ENCODE data around the gene DPRX.

Gene DPRX

DNA sequence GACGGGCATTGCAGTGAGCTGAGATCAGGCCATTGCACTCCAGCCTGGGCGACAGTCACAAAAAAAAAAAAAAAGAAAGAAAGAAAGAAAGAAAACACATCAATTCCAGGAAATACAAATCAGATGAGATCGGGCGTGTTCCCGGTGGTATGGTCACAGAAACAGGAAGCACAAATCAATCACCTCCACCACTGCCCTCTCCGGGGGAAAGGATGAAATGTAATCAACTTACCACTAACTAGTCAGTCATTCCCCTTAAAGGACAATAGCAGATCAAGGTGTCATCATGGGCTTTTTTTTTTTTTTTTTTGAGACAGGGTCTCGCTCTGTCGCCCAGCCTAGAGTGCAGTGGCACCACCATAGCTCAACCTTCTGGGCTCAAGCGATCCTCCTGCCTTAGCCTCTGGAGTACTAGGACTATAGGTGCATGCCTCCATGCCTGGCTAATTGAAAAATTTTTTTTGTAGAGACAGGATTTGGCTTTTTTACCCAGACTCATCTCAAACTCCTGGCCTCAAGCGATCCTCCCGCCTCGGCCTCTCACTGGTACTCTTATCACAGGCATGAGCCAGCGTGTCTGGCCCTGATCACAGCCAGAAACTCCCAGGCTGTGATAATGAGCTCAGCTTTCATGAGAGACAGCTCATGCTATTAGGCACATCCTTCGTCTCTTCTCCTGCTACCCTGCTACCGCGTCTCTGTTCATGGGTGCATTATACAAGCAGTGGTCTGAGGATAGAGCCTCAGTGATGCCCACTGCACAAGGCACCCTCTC lies 6.8 kb upstream of the DPRX start:
- no peaks in the 10 kb centered on the region for H3K36me3 ChIP-seq (ENCODE audit: insufficient read depth, insufficient read length, low read length)
- no peak overlapping the region for H3K9ac ChIP-seq (ENCODE audit: insufficient read length, low read depth)
- no peaks in the 10 kb centered on the region for H3K27me3 ChIP-seq (ENCODE audit: insufficient read depth, insufficient read length)
- H3K4me1 ChIP-seq (ENCODE audit: insufficient read depth, insufficient read length), result no peaks in the 10 kb centered on the region
- no peaks in the 10 kb centered on the region for H3K9me3 ChIP-seq (ENCODE audit: insufficient read depth, low read length)
- no peak for TF ChIP-seq ZNF274 (IDR thresholded peaks at IDR 0.05; ENCODE audit: low read depth, low read length)
- no peak for TF ChIP-seq SUZ12 (IDR thresholded peaks at IDR 0.05; ENCODE audit: extremely low read depth, insufficient read depth, insufficient read length)
- no peak for TF ChIP-seq YY1 (IDR thresholded peaks at IDR 0.05; ENCODE audit: insufficient read depth, insufficient read length)
- H3K4me3 ChIP-seq (ENCODE audit: insufficient read length, low read depth), result no peak overlapping the region
- DNase-seq (ENCODE audit: low read depth, low spot score), result no peak

DNA sequence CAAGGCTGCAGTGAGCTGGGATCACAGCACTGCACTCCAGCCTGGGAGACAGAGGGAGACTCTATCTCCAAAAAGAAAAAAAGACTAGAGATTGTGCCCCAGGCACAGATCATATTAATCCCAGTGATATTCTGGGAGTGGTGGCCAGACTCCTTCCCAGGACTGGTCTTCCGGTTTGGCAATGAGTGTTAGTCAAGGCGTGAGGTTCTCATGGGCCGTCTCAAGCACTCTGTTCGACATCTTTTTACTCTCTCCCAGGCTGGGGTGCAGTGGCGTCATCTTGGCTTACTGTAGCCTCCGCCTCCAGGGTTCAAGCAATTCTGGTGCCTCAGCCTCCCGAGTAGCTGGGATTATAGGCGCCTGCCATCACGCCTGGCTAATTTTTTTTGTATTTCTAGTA lies 5.3 kb upstream of the DPRX start:
- Histone ChIP-seq H3K4me3 (ENCODE audit: insufficient read length, low read depth) (no peak overlapping the region), H3K27me3 (ENCODE audit: insufficient read depth, insufficient read length) (no peaks in the 10 kb centered on the region), H3K36me3 (ENCODE audit: insufficient read depth, insufficient read length, low read length) (no peaks in the 10 kb centered on the region), H3K9ac (ENCODE audit: insufficient read length, low read depth) (no peak overlapping the region), H3K4me1 (ENCODE audit: insufficient read depth, insufficient read length) (no peaks in the 10 kb centered on the region), H3K9me3 (ENCODE audit: insufficient read depth, low read length) (no peaks in the 10 kb centered on the region)
- no peak for DNase-seq (ENCODE audit: low read depth, low spot score)
- no peak for TF ChIP-seq SUZ12 (IDR thresholded peaks at IDR 0.05; ENCODE audit: extremely low read depth, insufficient read depth, insufficient read length)
- TF ChIP-seq YY1 (IDR thresholded peaks at IDR 0.05; ENCODE audit: insufficient read depth, insufficient read length), result no peak
- TF ChIP-seq ZNF274 (IDR thresholded peaks at IDR 0.05; ENCODE audit: low read depth, low read length), result no peak

DNA sequence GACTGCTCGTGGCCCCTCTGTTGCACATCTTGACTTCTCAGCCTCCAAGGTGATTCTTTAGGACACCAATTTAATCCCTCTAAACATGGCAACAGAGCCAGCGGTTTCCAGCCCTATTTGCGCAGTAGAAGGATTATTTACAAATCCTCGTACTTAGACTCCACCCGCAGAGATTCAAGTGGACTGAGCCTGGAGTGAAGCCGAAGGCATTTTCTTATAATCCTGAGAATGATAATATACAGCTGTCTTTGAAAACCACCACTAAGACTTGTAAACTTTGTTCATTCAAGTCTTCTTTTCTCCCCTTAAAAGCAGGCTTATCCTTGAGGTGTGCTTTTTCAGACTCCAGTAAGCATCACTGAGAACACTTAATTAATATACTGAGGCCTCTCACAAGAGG lies 4.8 kb upstream of the DPRX start:
- H3K4me1 ChIP-seq (ENCODE audit: insufficient read depth, insufficient read length), result no peaks in the 10 kb centered on the region
- H3K27me3 ChIP-seq (ENCODE audit: insufficient read depth, insufficient read length), result no peaks in the 10 kb centered on the region
- no peaks in the 10 kb centered on the region for H3K36me3 ChIP-seq (ENCODE audit: insufficient read depth, insufficient read length, low read length)
- no peaks in the 10 kb centered on the region for H3K9me3 ChIP-seq (ENCODE audit: insufficient read depth, low read length)
- no peak overlapping the region for H3K9ac ChIP-seq (ENCODE audit: insufficient read length, low read depth)
- no peak overlapping the region for H3K4me3 ChIP-seq (ENCODE audit: insufficient read length, low read depth)
- TF ChIP-seq ZNF274 (IDR thresholded peaks at IDR 0.05; ENCODE audit: low read depth, low read length), result no peak
- TF ChIP-seq SUZ12 (IDR thresholded peaks at IDR 0.05; ENCODE audit: extremely low read depth, insufficient read depth, insufficient read length), result no peak
- TF ChIP-seq YY1 (IDR thresholded peaks at IDR 0.05; ENCODE audit: insufficient read depth, insufficient read length), result no peak
- DNase-seq (ENCODE audit: low read depth, low spot score), result no peak

- DNase-seq (ENCODE audit: low read depth, low spot score), result no peak
- Histone ChIP-seq H3K9me3 (ENCODE audit: insufficient read depth, low read length) (no peaks in the 10 kb centered on the region), H3K4me3 (ENCODE audit: insufficient read length, low read depth) (no peak overlapping the region), H3K4me1 (ENCODE audit: insufficient read depth, insufficient read length) (no peaks in the 10 kb centered on the region), H3K27me3 (ENCODE audit: insufficient read depth, insufficient read length) (no peaks in the 10 kb centered on the region), H3K36me3 (ENCODE audit: insufficient read depth, insufficient read length, low read length) (no peaks in the 10 kb centered on the region), H3K9ac (ENCODE audit: insufficient read length, low read depth) (no peak overlapping the region)
- TF ChIP-seq YY1 (IDR thresholded peaks at IDR 0.05; ENCODE audit: insufficient read depth, insufficient read length) (no peak), ZNF274 (IDR thresholded peaks at IDR 0.05; ENCODE audit: low read depth, low read length) (no peak), SUZ12 (IDR thresholded peaks at IDR 0.05; ENCODE audit: extremely low read depth, insufficient read depth, insufficient read length) (no peak)
Observed at GRCh38 chr19:53634768-53635167, 3.0 kb downstream of the DPRX start.

DNA sequence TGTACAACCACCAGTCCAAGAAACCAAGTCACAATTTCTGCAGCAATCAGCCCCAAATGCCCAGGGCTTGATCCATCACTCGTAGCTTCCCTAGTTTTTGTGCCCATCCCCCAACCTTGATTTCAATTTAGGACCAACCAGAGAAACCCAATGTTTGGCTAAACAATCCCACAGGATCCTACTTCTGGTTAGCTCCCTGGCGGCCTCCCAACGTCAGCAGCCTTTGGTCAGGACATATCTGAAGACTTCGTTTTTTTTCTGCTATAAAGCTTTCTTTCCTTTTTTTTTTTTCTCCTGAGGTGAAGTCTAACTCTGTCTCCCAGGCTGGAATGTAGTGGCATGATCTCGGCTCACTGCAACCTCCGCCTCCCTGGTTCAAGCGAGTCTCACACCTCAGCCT lies 7.7 kb downstream of the DPRX start:
- Histone ChIP-seq H3K4me1 (ENCODE audit: insufficient read depth, insufficient read length) (peaks cover 4% of the 10 kb centered on the region), H3K4me3 (ENCODE audit: insufficient read length, low read depth) (no peak overlapping the region), H3K27me3 (ENCODE audit: insufficient read depth, insufficient read length) (no peaks in the 10 kb centered on the region), H3K9me3 (ENCODE audit: insufficient read depth, low read length) (no peaks in the 10 kb centered on the region), H3K9ac (ENCODE audit: insufficient read length, low read depth) (no peak overlapping the region), H3K36me3 (ENCODE audit: insufficient read depth, insufficient read length, low read length) (no peaks in the 10 kb centered on the region)
- DNase-seq (ENCODE audit: low read depth, low spot score), result no peak
- no peak for TF ChIP-seq YY1 (IDR thresholded peaks at IDR 0.05; ENCODE audit: insufficient read depth, insufficient read length)
- no peak for TF ChIP-seq SUZ12 (IDR thresholded peaks at IDR 0.05; ENCODE audit: extremely low read depth, insufficient read depth, insufficient read length)
- TF ChIP-seq ZNF274 (IDR thresholded peaks at IDR 0.05; ENCODE audit: low read depth, low read length), result no peak

DNA sequence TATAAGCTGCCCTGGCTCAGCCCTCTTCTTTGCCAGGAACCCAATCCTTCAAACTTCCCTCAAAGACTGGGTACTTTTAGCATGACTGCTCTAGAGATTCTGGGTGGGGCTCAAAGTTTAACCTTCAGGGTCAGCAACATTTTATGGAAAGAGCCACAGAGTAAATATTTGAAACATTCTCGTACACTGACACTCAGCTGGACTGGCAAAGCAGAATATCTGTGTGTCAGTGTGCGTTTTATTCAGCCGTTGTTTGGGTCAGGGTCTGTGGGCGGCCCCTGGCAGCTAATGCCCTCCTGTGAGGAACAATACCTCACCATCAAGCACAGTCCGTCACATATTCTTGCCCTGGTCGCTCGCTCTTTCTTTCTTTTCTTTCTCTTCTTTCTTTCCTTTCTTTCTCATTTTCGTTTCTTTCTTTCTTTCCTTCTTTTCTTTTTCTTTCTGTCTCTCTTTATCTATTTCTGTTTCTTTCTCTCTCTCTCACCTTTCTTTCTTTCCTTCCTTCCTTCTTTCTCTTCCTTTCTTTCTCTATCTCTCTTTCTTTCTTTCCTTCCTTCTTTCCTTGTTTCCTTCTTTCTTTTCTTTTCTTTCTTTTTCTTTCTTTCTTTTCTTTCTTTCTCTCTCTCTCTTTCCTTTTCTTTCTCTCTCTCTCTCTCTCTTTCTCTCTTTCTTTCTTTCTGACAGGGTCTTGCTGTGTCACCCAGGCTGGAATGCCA lies 10.7 kb downstream of the DPRX start:
- no peaks in the 10 kb centered on the region for H3K36me3 ChIP-seq (ENCODE audit: insufficient read depth, insufficient read length, low read length)
- H3K9me3 ChIP-seq (ENCODE audit: insufficient read depth, low read length), result peaks cover 1% of the 10 kb centered on the region; the same call in 1 of the 2 replicates
- DNase-seq (ENCODE audit: low read depth, low spot score), result no peak
- H3K4me1 ChIP-seq (ENCODE audit: insufficient read depth, insufficient read length), result peaks cover 4% of the 10 kb centered on the region
- TF ChIP-seq ZNF274 (IDR thresholded peaks at IDR 0.05; ENCODE audit: low read depth, low read length), result no peak
- TF ChIP-seq YY1 (IDR thresholded peaks at IDR 0.05; ENCODE audit: insufficient read depth, insufficient read length), result no peak
- TF ChIP-seq SUZ12 (IDR thresholded peaks at IDR 0.05; ENCODE audit: extremely low read depth, insufficient read depth, insufficient read length), result no peak
- no peak overlapping the region for H3K9ac ChIP-seq (ENCODE audit: insufficient read length, low read depth)
- H3K4me3 ChIP-seq (ENCODE audit: insufficient read length, low read depth), result no peak overlapping the region
- no peaks in the 10 kb centered on the region for H3K27me3 ChIP-seq (ENCODE audit: insufficient read depth, insufficient read length)

Data from NT2/D1 (cell line).